WERI-Rb-1 (cell line): ENCODE measurements around the gene ZNF574.
A peak's percentile ranks its signal among the peaks of the same experiment; 100 is the strongest.

Source experiments
- DNase-seq: peaks from one replicate; pipeline ENCODE4 v3.0.0-alpha.2; 2020
- H3K27ac ChIP-seq: fragments of 250-450 bp; sonication (Bioruptor Pico); 2 replicates; pipeline ENCODE4 v1.5.1; 2020; ENCODE audit warnings: mild to moderate bottlenecking, moderate library complexity
- H3K27me3 ChIP-seq: fragments of 250-450 bp; sonication (Bioruptor Pico); 2 replicates; pipeline ENCODE4 v1.5.1; 2021; ENCODE audit warnings: mild to moderate bottlenecking, low read depth, moderate library complexity; ENCODE audit not compliant: insufficient read depth, severe bottlenecking
- H3K36me3 ChIP-seq: fragments of 250-450 bp; sonication (Bioruptor Pico); 2 replicates; pipeline ENCODE4 v1.5.1; 2020; ENCODE audit warnings: mild to moderate bottlenecking, moderate library complexity
- H3K4me3 ChIP-seq: 2 replicates; pipeline ENCODE4 v1.5.1; 2011; ENCODE audit warnings: low read depth, mild to moderate bottlenecking, control low read depth, low read length
- H3K9me3 ChIP-seq: fragments of 250-450 bp; sonication (Bioruptor Pico); 2 replicates; pipeline ENCODE4 v1.5.1; 2021; ENCODE audit warnings: mild to moderate bottlenecking, moderate library complexity; ENCODE audit not compliant: severe bottlenecking
- CTCF ChIP-seq: IDR thresholded peaks from 2 replicates; pipeline ENCODE4 v1.5.1; 2011; ENCODE audit warnings: low read depth, mild to moderate bottlenecking, control low read depth, inconsistent platforms, low read length

The ZNF574 gene

GRCh38 chr19:42102877-42103276 is 26.9 kb downstream of the ZNF574 start:
- no peak for TF ChIP-seq CTCF
- H3K36me3 ChIP-seq, result no peaks in the 10 kb centered on the region

GRCh38 chr19:42105368-42105767 is 29.4 kb downstream of the ZNF574 start:
- TF ChIP-seq CTCF, result no peak
- DNase-seq, result no peak
- Histone ChIP-seq H3K27me3 (no peaks in the 10 kb centered on the region), H3K36me3 (no peaks in the 10 kb centered on the region), H3K4me3 (no peak overlapping the region), H3K9me3 (no peaks in the 10 kb centered on the region), H3K27ac (no peak overlapping the region)

More at GRCh38 chr19:42102877-42103276, 26.9 kb downstream of the ZNF574 start:
- DNase-seq, result no peak
- Histone ChIP-seq H3K27me3 (no peaks in the 10 kb centered on the region), H3K27ac (no peak overlapping the region), H3K4me3 (no peak overlapping the region), H3K9me3 (no peaks in the 10 kb centered on the region)

- H3K36me3 ChIP-seq, result no peaks in the 10 kb centered on the region
- peak; percentile 85 for DNase-seq
- H3K4me3 ChIP-seq, result no peak overlapping the region
- no peak overlapping the region for H3K27ac ChIP-seq
- no peaks in the 10 kb centered on the region for H3K27me3 ChIP-seq
- peak; percentile 99 for TF ChIP-seq CTCF
- no peaks in the 10 kb centered on the region for H3K9me3 ChIP-seq
Measured at GRCh38 chr19:42108527-42109389, 32.8 kb downstream of the ZNF574 start.

GRCh38 chr19:42109896-42110295 is 33.9 kb downstream of the ZNF574 start:
- no peaks in the 10 kb centered on the region for H3K9me3 ChIP-seq
- no peaks in the 10 kb centered on the region for H3K27me3 ChIP-seq
- TF ChIP-seq CTCF, result no peak
- no peak overlapping the region for H3K4me3 ChIP-seq
- H3K36me3 ChIP-seq, result no peaks in the 10 kb centered on the region
- DNase-seq, result no peak
- H3K27ac ChIP-seq, result no peak overlapping the region

GRCh38 chr19:42110658-42111057 is 34.7 kb downstream of the ZNF574 start:
- DNase-seq, result no peak
- no peak overlapping the region for H3K27ac ChIP-seq
- H3K9me3 ChIP-seq, result no peaks in the 10 kb centered on the region
- H3K27me3 ChIP-seq, result no peaks in the 10 kb centered on the region
- H3K4me3 ChIP-seq, result no peak overlapping the region
- no peaks in the 10 kb centered on the region for H3K36me3 ChIP-seq
- no peak for TF ChIP-seq CTCF

GRCh38 chr19:42111384-42111783 is 35.4 kb downstream of the ZNF574 start:
- H3K27ac ChIP-seq, result no peak overlapping the region
- H3K27me3 ChIP-seq, result no peaks in the 10 kb centered on the region
- TF ChIP-seq CTCF, result no peak

More at GRCh38 chr19:42111384-42111783, 35.4 kb downstream of the ZNF574 start:
- Histone ChIP-seq H3K36me3 (no peaks in the 10 kb centered on the region), H3K9me3 (no peaks in the 10 kb centered on the region), H3K4me3 (no peak overlapping the region)
- DNase-seq, result no peak
